AG09319 (cell line): Measurements from ENCODE around the gene WDR93.

Experiments used
- DNase-seq: peaks from one replicate; pipeline ENCODE4 v3.0.0-alpha.2; 2010; ENCODE audit warnings: low read depth; ENCODE audit errors: extremely low read depth
- TF ChIP-seq, protein P1 (sequence below): IDR thresholded peaks from 2 replicates; pipeline ENCODE4 v1.5.1; 2011; ENCODE audit warnings: low read depth, mild to moderate bottlenecking, inconsistent platforms, low read length, moderate library complexity

WDR93 gene

DNA sequence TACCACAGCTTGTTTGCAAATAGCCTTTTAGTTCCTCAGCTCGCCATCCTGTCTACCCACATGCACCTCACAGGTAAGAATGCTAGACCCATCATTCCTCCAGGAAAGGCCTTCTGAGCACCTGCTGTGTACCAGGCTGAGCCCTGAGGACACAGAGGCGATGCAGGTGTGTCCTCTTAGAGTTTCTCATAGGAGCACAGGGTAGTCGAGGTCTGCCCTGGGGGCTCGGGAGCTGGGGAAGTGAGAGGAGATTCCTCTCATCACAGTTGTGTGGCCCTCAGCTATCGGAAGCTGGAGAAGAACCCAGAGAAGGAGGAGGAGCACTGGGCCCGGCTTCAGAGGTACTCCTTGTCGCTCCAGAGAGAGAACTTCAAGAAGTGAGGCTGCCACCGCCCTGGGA is 52.4 kb downstream of the WDR93 start:
- DNase-seq, result no peak
- TF ChIP-seq, protein P1, sequence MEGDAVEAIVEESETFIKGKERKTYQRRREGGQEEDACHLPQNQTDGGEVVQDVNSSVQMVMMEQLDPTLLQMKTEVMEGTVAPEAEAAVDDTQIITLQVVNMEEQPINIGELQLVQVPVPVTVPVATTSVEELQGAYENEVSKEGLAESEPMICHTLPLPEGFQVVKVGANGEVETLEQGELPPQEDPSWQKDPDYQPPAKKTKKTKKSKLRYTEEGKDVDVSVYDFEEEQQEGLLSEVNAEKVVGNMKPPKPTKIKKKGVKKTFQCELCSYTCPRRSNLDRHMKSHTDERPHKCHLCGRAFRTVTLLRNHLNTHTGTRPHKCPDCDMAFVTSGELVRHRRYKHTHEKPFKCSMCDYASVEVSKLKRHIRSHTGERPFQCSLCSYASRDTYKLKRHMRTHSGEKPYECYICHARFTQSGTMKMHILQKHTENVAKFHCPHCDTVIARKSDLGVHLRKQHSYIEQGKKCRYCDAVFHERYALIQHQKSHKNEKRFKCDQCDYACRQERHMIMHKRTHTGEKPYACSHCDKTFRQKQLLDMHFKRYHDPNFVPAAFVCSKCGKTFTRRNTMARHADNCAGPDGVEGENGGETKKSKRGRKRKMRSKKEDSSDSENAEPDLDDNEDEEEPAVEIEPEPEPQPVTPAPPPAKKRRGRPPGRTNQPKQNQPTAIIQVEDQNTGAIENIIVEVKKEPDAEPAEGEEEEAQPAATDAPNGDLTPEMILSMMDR, result no peak

DNA sequence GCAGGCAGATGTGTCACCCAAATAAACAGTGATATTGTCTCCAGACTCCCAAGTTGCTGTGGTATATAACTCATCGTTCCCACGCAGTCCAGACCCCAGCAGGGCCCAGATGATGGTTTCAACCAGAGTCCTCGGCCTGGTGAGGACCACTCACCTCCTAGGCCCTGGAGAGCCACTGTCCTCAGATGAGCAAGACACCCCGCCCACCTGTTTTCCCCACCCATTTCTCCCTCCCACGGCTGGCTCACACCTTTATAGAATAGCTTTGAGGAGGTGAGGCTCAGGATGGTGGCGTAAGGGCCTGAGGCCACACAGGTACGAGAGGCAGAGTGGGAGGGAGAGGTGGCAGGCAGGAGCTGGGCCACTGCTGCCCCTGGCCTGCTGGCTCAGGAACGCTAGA is 53.0 kb downstream of the WDR93 start:
- no peak for DNase-seq
- TF ChIP-seq, protein P1, result no peak

DNA sequence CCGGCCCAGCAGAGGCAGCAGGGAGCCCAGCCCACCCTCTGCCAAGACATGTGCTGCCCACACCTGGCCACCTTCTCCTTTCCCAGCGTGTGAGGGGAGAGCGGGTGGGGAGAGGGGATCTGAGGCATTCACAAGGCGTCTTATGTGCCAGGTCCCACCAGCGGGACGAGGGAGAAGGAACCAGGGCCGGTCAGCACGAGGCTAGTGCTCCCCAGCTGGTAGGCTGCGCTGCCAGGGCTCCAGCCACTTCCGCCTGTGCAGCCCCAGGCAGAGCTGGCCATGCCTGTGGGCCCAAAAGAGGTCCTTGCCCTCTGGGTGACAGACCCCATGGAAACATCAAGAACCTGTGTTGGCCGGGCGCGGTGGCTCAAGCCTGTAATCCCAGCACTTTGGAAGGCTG is 54.5 kb downstream of the WDR93 start:
- TF ChIP-seq, protein P1, result no peak
- DNase-seq, result no peak

DNA sequence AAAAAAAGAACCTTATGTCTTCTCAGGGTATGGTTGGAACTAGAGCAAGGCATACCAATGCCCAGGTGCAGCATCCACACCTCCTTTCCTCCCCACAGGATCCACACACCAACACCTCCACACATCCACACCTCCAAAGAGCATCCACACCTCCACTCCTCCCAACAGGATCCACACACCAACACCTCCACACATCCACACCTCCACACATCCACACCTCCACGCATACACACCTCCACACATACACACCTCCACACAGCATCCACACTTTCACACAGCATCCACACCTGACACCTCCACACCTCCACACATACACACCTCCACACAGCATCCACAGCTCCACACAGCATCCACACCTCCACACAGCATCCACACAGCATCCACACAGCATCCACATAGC is 55.2 kb downstream of the WDR93 start:
- TF ChIP-seq, protein P1, result no peak
- no peak for DNase-seq

DNA sequence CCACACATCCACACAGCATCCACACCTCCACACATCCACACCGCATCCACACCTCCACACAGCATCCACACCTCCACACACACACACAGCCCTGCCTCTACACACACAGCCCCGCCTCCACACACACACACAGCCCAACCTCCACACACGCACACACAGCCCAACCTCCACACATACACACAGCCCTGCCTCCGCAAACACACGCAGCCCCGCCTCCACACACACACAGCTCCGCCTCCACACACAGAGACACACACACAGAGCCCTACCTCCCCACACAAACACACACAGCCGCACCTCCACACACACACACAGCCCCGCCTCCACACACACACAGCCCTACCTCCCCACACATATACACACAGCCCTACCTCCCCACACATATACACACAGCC is 55.8 kb downstream of the WDR93 start:
- no peak for DNase-seq
- TF ChIP-seq, protein P1, result no peak

DNA sequence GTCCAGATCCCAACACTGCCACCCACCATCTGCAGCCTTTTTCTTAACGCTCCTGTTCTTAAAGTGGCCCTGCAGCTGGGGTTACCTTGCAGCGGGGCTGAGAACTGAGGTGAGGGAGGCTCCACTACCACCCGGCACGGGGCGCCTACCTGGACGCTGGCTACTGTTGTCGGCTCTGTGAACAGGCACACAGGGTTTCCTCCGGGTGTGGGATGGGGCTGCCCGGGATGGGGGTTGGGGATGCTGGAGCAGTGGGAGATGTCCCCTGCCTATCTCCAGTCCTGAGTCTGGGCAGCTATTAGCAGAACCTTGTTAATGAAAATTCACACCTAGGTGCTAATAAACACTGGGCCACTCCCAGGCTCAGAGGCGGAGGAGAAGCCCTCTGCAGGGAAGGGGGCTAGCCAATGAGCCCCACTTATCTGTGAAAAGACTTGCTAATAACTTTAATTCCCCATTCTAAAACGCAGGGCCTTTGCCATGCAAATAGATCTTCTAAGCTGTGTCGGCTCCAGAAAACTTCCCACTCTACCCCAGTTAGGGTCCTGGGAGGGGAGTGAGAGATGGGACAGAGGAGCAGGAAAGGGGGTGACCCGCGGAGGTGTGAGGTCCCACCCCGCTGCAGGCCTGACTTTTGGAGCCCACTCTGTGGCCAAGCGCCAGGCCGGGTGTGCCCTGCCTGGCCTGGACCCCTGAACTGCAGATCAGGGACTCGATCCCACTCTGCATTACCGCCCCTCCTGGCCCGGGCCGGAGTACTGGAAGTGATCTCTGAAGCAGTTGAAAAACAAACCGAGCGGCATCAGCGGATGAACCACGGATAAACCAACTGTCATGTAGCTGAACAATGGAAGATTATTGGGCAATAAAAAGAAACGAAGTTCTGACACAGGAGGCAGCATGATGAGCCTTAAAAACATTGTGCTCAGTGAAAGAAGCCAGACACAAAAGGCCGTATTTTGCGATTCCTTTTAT is 57.4 kb downstream of the WDR93 start:
- DNase-seq, result no peak
- TF ChIP-seq, protein P1, result no peak

DNA sequence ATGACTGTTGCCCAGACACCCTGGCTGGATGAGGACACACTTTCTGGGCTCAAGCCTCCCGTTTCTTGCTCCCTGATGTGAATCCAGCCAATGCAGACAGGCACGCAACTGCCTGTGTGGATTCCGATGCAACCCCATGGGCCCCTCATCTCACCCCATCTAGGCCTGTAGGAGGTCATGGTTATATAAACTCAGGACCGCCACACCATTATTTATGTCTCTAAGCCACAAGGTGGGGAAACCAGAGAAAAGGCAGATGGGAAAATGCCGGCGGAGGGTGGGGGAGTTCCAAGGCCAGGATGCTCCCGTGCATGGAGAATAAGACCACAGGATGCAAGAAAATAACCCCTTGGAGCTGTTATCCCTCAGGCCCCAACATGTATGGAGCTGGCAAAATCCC is 58.4 kb downstream of the WDR93 start:
- no peak for DNase-seq
- TF ChIP-seq, protein P1, result no peak
